ENCODE measurements around the gene AURKAIP1.

Gene AURKAIP1

GRCh38 chr1:1336446-1336845, 38.6 kb downstream of the AURKAIP1 start:
- in situ Hi-C loops (cut with HindIII; ENCODE audit: low sequenced_read_pairs) = no loop called here

- in situ Hi-C loops (cut with HindIII; ENCODE audit: low sequenced_read_pairs) = no loop called here
These were observed 39.2 kb downstream of the AURKAIP1 start for GRCh38 chr1:1335792-1336248.

- in situ Hi-C loops (cut with HindIII; ENCODE audit: low sequenced_read_pairs) = no loop called here
These were observed 39.7 kb downstream of the AURKAIP1 start for GRCh38 chr1:1335283-1335682.

GRCh38 chr1:1334835-1335234, 40.2 kb downstream of the AURKAIP1 start:
- in situ Hi-C loops (cut with HindIII; ENCODE audit: low sequenced_read_pairs) = no loop called here

- in situ Hi-C loops (cut with HindIII; ENCODE audit: low sequenced_read_pairs) = no loop called here
These were observed 41.3 kb downstream of the AURKAIP1 start for GRCh38 chr1:1333551-1334241.

GRCh38 chr1:1332774-1333480, 42.1 kb downstream of the AURKAIP1 start:
- in situ Hi-C loops (cut with HindIII; ENCODE audit: low sequenced_read_pairs) = no loop called here

DNA sequence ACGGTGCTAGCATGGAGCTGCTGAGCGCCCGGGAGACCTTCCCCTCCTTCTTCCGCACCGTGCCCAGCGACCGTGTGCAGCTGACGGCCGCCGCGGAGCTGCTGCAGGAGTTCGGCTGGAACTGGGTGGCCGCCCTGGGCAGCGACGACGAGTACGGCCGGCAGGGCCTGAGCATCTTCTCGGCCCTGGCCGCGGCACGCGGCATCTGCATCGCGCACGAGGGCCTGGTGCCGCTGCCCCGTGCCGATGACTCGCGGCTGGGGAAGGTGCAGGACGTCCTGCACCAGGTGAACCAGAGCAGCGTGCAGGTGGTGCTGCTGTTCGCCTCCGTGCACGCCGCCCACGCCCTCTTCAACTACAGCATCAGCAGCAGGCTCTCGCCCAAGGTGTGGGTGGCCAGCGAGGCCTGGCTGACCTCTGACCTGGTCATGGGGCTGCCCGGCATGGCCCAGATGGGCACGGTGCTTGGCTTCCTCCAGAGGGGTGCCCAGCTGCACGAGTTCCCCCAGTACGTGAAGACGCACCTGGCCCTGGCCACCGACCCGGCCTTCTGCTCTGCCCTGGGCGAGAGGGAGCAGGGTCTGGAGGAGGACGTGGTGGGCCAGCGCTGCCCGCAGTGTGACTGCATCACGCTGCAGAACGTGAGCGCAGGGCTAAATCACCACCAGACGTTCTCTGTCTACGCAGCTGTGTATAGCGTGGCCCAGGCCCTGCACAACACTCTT, 42.8 kb downstream of the AURKAIP1 start:
- in situ Hi-C loops (cut with HindIII; ENCODE audit: low sequenced_read_pairs) = no loop called here

DNA sequence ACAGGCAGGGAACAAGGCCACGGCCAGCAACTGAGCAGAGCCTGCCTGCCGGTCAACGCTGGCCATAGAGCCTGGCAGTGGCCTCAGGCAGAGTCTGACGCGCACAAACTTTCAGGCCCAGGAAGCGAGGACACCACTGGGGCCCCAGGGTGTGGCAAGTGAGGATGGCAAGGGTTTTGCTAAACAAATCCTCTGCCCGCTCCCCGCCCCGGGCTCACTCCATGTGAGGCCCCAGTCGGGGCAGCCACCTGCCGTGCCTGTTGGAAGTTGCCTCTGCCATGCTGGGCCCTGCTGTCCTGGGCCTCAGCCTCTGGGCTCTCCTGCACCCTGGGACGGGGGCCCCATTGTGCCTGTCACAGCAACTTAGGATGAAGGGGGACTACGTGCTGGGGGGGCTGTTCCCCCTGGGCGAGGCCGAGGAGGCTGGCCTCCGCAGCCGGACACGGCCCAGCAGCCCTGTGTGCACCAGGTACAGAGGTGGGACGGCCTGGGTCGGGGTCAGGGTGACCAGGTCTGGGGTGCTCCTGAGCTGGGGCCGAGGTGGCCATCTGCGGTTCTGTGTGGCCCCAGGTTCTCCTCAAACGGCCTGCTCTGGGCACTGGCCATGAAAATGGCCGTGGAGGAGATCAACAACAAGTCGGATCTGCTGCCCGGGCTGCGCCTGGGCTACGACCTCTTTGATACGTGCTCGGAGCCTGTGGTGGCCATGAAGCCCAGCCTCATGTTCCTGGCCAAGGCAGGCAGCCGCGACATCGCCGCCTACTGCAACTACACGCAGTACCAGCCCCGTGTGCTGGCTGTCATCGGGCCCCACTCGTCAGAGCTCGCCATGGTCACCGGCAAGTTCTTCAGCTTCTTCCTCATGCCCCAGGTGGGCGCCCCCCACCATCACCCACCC, 43.7 kb downstream of the AURKAIP1 start, which contains the start of gene TAS1R3:
Gene TAS1R3 (plus strand): TSS at position 213 of the 898 bp plus-strand sequence. CDS start 66 bp downstream, at position 279.
- in situ Hi-C loops (cut with HindIII; ENCODE audit: low sequenced_read_pairs) = no loop called here

- in situ Hi-C loops (cut with HindIII; ENCODE audit: low sequenced_read_pairs) = no loop called here
These were observed 44.5 kb downstream of the AURKAIP1 start for GRCh38 chr1:1330366-1331067.

- in situ Hi-C loops (cut with HindIII; ENCODE audit: low sequenced_read_pairs) = no loop called here
These were observed 45.5 kb downstream of the AURKAIP1 start for GRCh38 chr1:1329304-1330210.

DNA sequence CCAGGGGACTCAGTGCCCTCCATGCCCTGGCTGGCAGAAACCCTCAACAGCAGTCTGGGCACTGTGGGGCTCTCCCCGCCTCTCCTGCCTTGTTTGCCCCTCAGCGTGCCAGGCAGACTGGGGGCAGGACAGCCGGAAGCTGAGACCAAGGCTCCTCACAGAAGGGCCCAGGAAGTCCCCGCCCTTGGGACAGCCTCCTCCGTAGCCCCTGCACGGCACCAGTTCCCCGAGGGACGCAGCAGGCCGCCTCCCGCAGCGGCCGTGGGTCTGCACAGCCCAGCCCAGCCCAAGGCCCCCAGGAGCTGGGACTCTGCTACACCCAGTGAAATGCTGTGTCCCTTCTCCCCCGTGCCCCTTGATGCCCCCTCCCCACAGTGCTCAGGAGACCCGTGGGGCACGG, 46.8 kb downstream of the AURKAIP1 start:
- in situ Hi-C loops (cut with HindIII; ENCODE audit: low sequenced_read_pairs) = no loop called here

GRCh38 chr1:1327291-1327690, 47.7 kb downstream of the AURKAIP1 start:
- in situ Hi-C loops (cut with HindIII; ENCODE audit: low sequenced_read_pairs) = no loop called here

GRCh38 chr1:1326075-1326605, 48.9 kb downstream of the AURKAIP1 start:
- in situ Hi-C loops (cut with HindIII; ENCODE audit: low sequenced_read_pairs) = no loop called here

GRCh38 chr1:1325288-1326074, 49.5 kb downstream of the AURKAIP1 start:
- in situ Hi-C loops (cut with HindIII; ENCODE audit: low sequenced_read_pairs) = no loop called here

DNA sequence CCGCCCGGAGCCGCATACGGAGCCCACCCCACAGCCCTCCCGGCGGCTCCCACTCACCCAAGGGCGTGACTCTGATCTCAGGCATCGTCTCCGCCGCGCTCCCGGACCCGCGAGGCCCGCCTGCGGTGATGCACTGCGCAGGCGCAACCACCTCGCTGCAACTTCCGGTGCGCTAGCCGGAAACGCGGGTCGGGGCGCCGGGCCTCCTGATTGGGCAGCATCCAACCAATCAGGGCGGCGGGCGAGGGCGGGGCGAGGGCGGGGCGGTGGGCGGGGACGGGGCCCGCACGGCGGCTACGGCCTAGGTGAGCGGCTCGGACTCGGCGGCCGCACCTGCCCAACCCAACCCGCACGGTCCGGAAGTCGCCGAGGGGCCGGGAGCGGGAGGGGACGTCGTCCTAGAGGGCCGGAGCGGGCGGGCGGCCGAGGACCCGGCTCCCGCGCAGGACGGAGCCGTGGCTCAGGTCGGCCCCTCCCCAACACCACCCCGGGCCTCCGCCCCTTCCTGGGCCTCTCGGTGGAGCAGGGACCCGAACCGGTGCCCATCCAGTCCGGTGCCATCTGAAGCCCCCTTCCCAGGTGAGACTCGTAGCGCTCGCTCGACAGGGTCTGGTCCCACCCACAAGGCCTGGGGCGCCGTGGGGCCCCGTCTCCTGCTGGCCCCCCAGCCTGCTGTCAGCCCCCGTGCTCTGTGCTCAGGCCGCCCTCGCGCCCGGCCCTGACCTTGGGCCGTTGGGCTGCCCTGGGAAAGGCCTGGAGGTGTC, 50.3 kb downstream of the AURKAIP1 start, which contains the start of the genes CPTP and INTS11:
Gene CPTP (plus strand): TSS at position 279 of the 764 bp plus-strand sequence. CDS start 2,109 bp downstream, outside the sequence.
Gene INTS11 (minus strand): TSS at position 137 of the 764 bp plus-strand sequence. CDS start 52 bp downstream, at position 85.
- in situ Hi-C loops (cut with HindIII; ENCODE audit: low sequenced_read_pairs) = no loop called here

- in situ Hi-C loops (cut with HindIII; ENCODE audit: low sequenced_read_pairs) = no loop called here
These were observed 50.9 kb downstream of the AURKAIP1 start for GRCh38 chr1:1324084-1324523.

Measured in endothelial cell of hepatic sinusoid (primary cell).